IPS-15b (cell line): Measurements from ENCODE around the gene TSPAN3.
A peak's percentile ranks its signal among the peaks of the same experiment; 100 is the strongest.

Source experiments
- H3K27me3 ChIP-seq: one replicate; pipeline ENCODE4 v1.6.1; 2013; ENCODE audit warnings: low read length; ENCODE audit not compliant: control insufficient read depth, insufficient read depth
- H3K36me3 ChIP-seq: one replicate; pipeline ENCODE4 v1.6.1; 2013; ENCODE audit warnings: low read length; ENCODE audit not compliant: control insufficient read depth, insufficient read depth
- H3K4me1 ChIP-seq: one replicate; pipeline ENCODE4 v1.6.1; 2013; ENCODE audit warnings: mild to moderate bottlenecking, low read length; ENCODE audit not compliant: control insufficient read depth, insufficient read depth
- H3K4me3 ChIP-seq: one replicate; pipeline ENCODE4 v1.5.1; 2013; ENCODE audit warnings: low read depth, low read length
- H3K9ac ChIP-seq: one replicate; pipeline ENCODE4 v1.6.1; 2013; ENCODE audit warnings: low read depth, mild to moderate bottlenecking, low read length
- H3K9me3 ChIP-seq: one replicate; pipeline ENCODE4 v1.6.1; 2013; ENCODE audit warnings: mild to moderate bottlenecking, low read length; ENCODE audit not compliant: control insufficient read depth, insufficient read depth

TSPAN3 gene

GRCh38 chr15:77036537-77037387 is 34.1 kb downstream of the TSPAN3 start:
- H3K9me3 ChIP-seq: no peaks in the 10 kb centered on the region
- no peaks in the 10 kb centered on the region for H3K4me1 ChIP-seq
- H3K36me3 ChIP-seq: peaks cover 6% of the 10 kb centered on the region
- H3K4me3 ChIP-seq: no peak overlapping the region
- no peaks in the 10 kb centered on the region for H3K27me3 ChIP-seq
- H3K9ac ChIP-seq: no peak overlapping the region

- no peaks in the 10 kb centered on the region for H3K27me3 ChIP-seq
- H3K9me3 ChIP-seq: no peaks in the 10 kb centered on the region
- peaks cover 6% of the 10 kb centered on the region for H3K36me3 ChIP-seq
- no peak overlapping the region for H3K4me3 ChIP-seq
- H3K4me1 ChIP-seq: no peaks in the 10 kb centered on the region
- H3K9ac ChIP-seq: no peak overlapping the region
These were observed 34.9 kb downstream of the TSPAN3 start for GRCh38 chr15:77035999-77036471.

GRCh38 chr15:77035584-77035983 is 35.3 kb downstream of the TSPAN3 start:
- H3K27me3 ChIP-seq: no peaks in the 10 kb centered on the region
- H3K9ac ChIP-seq: no peak overlapping the region
- H3K4me3 ChIP-seq: no peak overlapping the region
- no peaks in the 10 kb centered on the region for H3K4me1 ChIP-seq
- no peaks in the 10 kb centered on the region for H3K9me3 ChIP-seq
- H3K36me3 ChIP-seq: peaks cover 6% of the 10 kb centered on the region

- Histone ChIP-seq H3K9ac (no peak overlapping the region), H3K9me3 (no peaks in the 10 kb centered on the region), H3K36me3 (peaks cover 6% of the 10 kb centered on the region), H3K4me1 (peaks cover 2% of the 10 kb centered on the region), H3K27me3 (no peaks in the 10 kb centered on the region), H3K4me3 (no peak overlapping the region)
These were observed 36.0 kb downstream of the TSPAN3 start for GRCh38 chr15:77034695-77035489.

- no peak overlapping the region for H3K4me3 ChIP-seq
- peaks cover 3% of the 10 kb centered on the region for H3K27me3 ChIP-seq
- no peaks in the 10 kb centered on the region for H3K9me3 ChIP-seq
- H3K9ac ChIP-seq: no peak overlapping the region
- H3K4me1 ChIP-seq: peaks cover 2% of the 10 kb centered on the region
- peaks cover 6% of the 10 kb centered on the region for H3K36me3 ChIP-seq
These were observed 36.9 kb downstream of the TSPAN3 start for GRCh38 chr15:77033729-77034671.

- H3K4me3 ChIP-seq: no peak overlapping the region
- peaks cover 2% of the 10 kb centered on the region for H3K4me1 ChIP-seq
- no peak overlapping the region for H3K9ac ChIP-seq
- H3K27me3 ChIP-seq: peaks cover 6% of the 10 kb centered on the region
- no peaks in the 10 kb centered on the region for H3K9me3 ChIP-seq
- H3K36me3 ChIP-seq: peaks cover 6% of the 10 kb centered on the region
These were observed 37.5 kb downstream of the TSPAN3 start for GRCh38 chr15:77033417-77033728.

- Histone ChIP-seq H3K36me3 (peaks cover 6% of the 10 kb centered on the region), H3K9ac (no peak overlapping the region), H3K4me1 (peaks cover 2% of the 10 kb centered on the region)
These were observed 38.1 kb downstream of the TSPAN3 start for GRCh38 chr15:77032647-77033416.

GRCh38 chr15:77032052-77032646 is 38.8 kb downstream of the TSPAN3 start:
- Histone ChIP-seq H3K9ac (no peak overlapping the region), H3K4me3 (no peak overlapping the region), H3K27me3 (peaks cover 6% of the 10 kb centered on the region), H3K9me3 (no peaks in the 10 kb centered on the region), H3K4me1 (peaks cover 2% of the 10 kb centered on the region), H3K36me3 (peaks cover 3% of the 10 kb centered on the region)

More at GRCh38 chr15:77032647-77033416, 38.1 kb downstream of the TSPAN3 start:
- peaks cover 6% of the 10 kb centered on the region for H3K27me3 ChIP-seq
- no peaks in the 10 kb centered on the region for H3K9me3 ChIP-seq
- no peak overlapping the region for H3K4me3 ChIP-seq

GRCh38 chr15:77031376-77032050 is 39.4 kb downstream of the TSPAN3 start:
- H3K9ac ChIP-seq: no peak overlapping the region
- peaks cover 2% of the 10 kb centered on the region for H3K4me1 ChIP-seq
- no peak overlapping the region for H3K4me3 ChIP-seq

GRCh38 chr15:77030928-77031375 is 40.0 kb downstream of the TSPAN3 start:
- H3K36me3 ChIP-seq: peaks cover 3% of the 10 kb centered on the region
- H3K9ac ChIP-seq: peak overlapping the region; percentile 37
- peaks cover 6% of the 10 kb centered on the region for H3K27me3 ChIP-seq
- H3K9me3 ChIP-seq: no peaks in the 10 kb centered on the region
- peaks cover 2% of the 10 kb centered on the region for H3K4me1 ChIP-seq
- no peak overlapping the region for H3K4me3 ChIP-seq

More at GRCh38 chr15:77031376-77032050, 39.4 kb downstream of the TSPAN3 start:
- Histone ChIP-seq H3K9me3 (no peaks in the 10 kb centered on the region), H3K36me3 (peaks cover 3% of the 10 kb centered on the region), H3K27me3 (peaks cover 6% of the 10 kb centered on the region)
